H1 (cell line): ENCODE data around the gene TTC22. TPM values are rescaled to one million over a fixed set of nuclear protein-coding genes. Genes with fewer than 3 reads are reported as not detected.

Experiments
- CTCF ChIA-PET: fragments of 300-600 bp; sonication (Branson Sonifier 250); formaldehyde crosslinking; loops from one replicate; lab custom pipeline; 2021; ENCODE audit not compliant: partially characterized antibody; lab: Charles Lee
- POLR2A ChIA-PET: fragments of 300-600 bp; sonication (Branson Sonifier 250); formaldehyde crosslinking; loops from one replicate; lab custom pipeline; 2021; ENCODE audit warnings: inconsistent platforms; ENCODE audit not compliant: partially characterized antibody; lab: Charles Lee
- DNase-seq, 2 experiments: peaks; one replicate each; pipeline versions ENCODE4 v3.0.0 to v3.0.0-alpha.2; 2010 to 2022; ENCODE audit warnings: low spot score in 2 of 2, low read depth in 1 of 2, mixed read lengths in 1 of 2
- FAIRE-seq: peaks from 2 replicates; lab custom pipeline; 2011; peaks lifted over from hg19 to GRCh38; lab: Jason Lieb, UNC
- H2AFZ ChIP-seq: 2 replicates; pipeline ENCODE4 v1.8.1; 2012; ENCODE audit warnings: low read length, inconsistent platforms
- H2AK5ac ChIP-seq: 2 replicates; pipeline ENCODE4 v1.6.1; 2013; ENCODE audit warnings: low read depth, low read length
- H2BK120ac ChIP-seq: replicated peaks from 2 replicates; pipeline ENCODE3; 2013; ENCODE audit warnings: low read depth, low read length, inconsistent platforms
- H2BK12ac ChIP-seq: 2 replicates; pipeline ENCODE4 v1.6.1; 2013; ENCODE audit warnings: low read depth, low read length
- H2BK15ac ChIP-seq: 2 replicates; pipeline ENCODE4 v1.6.1; 2013; ENCODE audit warnings: low read length
- H2BK20ac ChIP-seq: 2 replicates; pipeline ENCODE4 v1.6.1; 2013; ENCODE audit warnings: low read length
- H2BK5ac ChIP-seq: 2 replicates; pipeline ENCODE4 v1.6.1; 2013; ENCODE audit warnings: low read depth, low read length
- H3K14ac ChIP-seq: 2 replicates; pipeline ENCODE4 v1.6.1; 2013; ENCODE audit warnings: inconsistent platforms; ENCODE audit not compliant: insufficient read length
- H3K18ac ChIP-seq: 2 replicates; pipeline ENCODE4 v1.6.1; 2013; ENCODE audit warnings: low read length; ENCODE audit errors: extremely low read depth
- H3K23ac ChIP-seq: 2 replicates; pipeline ENCODE4 v1.6.1; 2013; ENCODE audit warnings: inconsistent platforms; ENCODE audit not compliant: insufficient read length
- H3K23me2 ChIP-seq: 2 replicates; pipeline ENCODE4 v1.6.1; 2013; ENCODE audit warnings: low read depth, low read length
- H3K27ac ChIP-seq: 2 replicates; pipeline ENCODE4 v1.6.1; 2011; ENCODE audit warnings: low read depth, low read length, inconsistent platforms
- H3K27me3 ChIP-seq, 4 experiments: replicated peaks in 1 of 4; 1 replicate in 1 of 4; 2 replicates in 3 of 4; pipeline versions ENCODE4 v1.6.1 to v1.8.1; 2011 to 2013; ENCODE audit warnings: low read length in 3 of 4, mild to moderate bottlenecking in 3 of 4, inconsistent platforms in 2 of 4, mixed read lengths in 2 of 4, moderate library complexity in 1 of 4; ENCODE audit not compliant: control insufficient read depth in 3 of 4, insufficient read depth in 3 of 4; ENCODE audit errors: extremely low read depth in 1 of 4
- H3K36me3 ChIP-seq, 4 experiments: 2 replicates each; pipeline versions ENCODE4 v1.6.1 to v1.8.1; 2011 to 2013; ENCODE audit warnings: mild to moderate bottlenecking in 4 of 4, low read length in 3 of 4, moderate library complexity in 2 of 4, control low read depth in 1 of 4, inconsistent platforms in 1 of 4; ENCODE audit not compliant: insufficient read depth in 4 of 4, control insufficient read depth in 2 of 4
- H3K4ac ChIP-seq: replicated peaks from 2 replicates; pipeline ENCODE3; 2013; ENCODE audit warnings: low read length, low read depth, mixed read lengths, inconsistent platforms; ENCODE audit not compliant: insufficient read length
- H3K4me1 ChIP-seq, 4 experiments: replicated peaks in 1 of 4; 1 replicate in 1 of 4; 2 replicates in 3 of 4; pipeline versions ENCODE4 v1.6.1 to v1.8.1; 2011 to 2013; ENCODE audit warnings: low read length in 3 of 4, inconsistent platforms in 2 of 4, mixed read lengths in 1 of 4; ENCODE audit not compliant: insufficient read depth in 4 of 4, control insufficient read depth in 3 of 4
- H3K4me2 ChIP-seq, 2 experiments: 2 replicates each; pipeline versions ENCODE4 v1.6.1 to v1.8.1; 2011 to 2013; ENCODE audit warnings: low read depth in 2 of 2, low read length in 2 of 2, control low read depth in 1 of 2, inconsistent platforms in 1 of 2, mild to moderate bottlenecking in 1 of 2; ENCODE audit not compliant: insufficient read depth in 1 of 2
- H3K4me3 ChIP-seq, 4 experiments: fragments of 200-600, 300-600 bp in 1 of 4; sonication (generic), shearing (Covaris generic), sonication (Bioruptor Twin) in 1 of 4; 2 replicates each; pipeline versions ENCODE4 v1.5.1 to v1.8.1; 2011 to 2016; ENCODE audit warnings: low read length in 4 of 4, low read depth in 3 of 4, control low read depth in 2 of 4, inconsistent platforms in 2 of 4, mild to moderate bottlenecking in 2 of 4, mixed read lengths in 1 of 4, moderate library complexity in 1 of 4; ENCODE audit not compliant: insufficient read depth in 2 of 4; ENCODE audit errors: extremely low read depth in 1 of 4
- H3K56ac ChIP-seq: replicated peaks from 2 replicates; pipeline ENCODE3; 2013; ENCODE audit warnings: low read depth, mild to moderate bottlenecking, mixed read lengths, low read length, inconsistent platforms; ENCODE audit not compliant: insufficient read length
- H3K79me1 ChIP-seq: 2 replicates; pipeline ENCODE4 v1.6.1; 2013; ENCODE audit warnings: low read depth, low read length, control low read depth
- H3K79me2 ChIP-seq, 2 experiments: 2 replicates each; pipeline versions ENCODE4 v1.6.1 to v1.8.1; 2012 to 2013; ENCODE audit warnings: low read length in 2 of 2, mild to moderate bottlenecking in 2 of 2, inconsistent platforms in 1 of 2; ENCODE audit not compliant: insufficient read depth in 2 of 2, control insufficient read depth in 1 of 2
- H3K9ac ChIP-seq, 4 experiments: replicated peaks in 1 of 4; 1 replicate in 1 of 4; 2 replicates in 3 of 4; pipeline versions ENCODE4 v1.6.1 to v1.8.1; 2011 to 2013; ENCODE audit warnings: low read depth in 3 of 4, low read length in 3 of 4, control low read depth in 2 of 4, mild to moderate bottlenecking in 2 of 4, moderate library complexity in 2 of 4, inconsistent platforms in 1 of 4; ENCODE audit errors: extremely low read depth in 1 of 4
- H3K9me3 ChIP-seq, 2 experiments: 2 replicates each; pipeline versions ENCODE4 v1.6.1 to v1.8.1; 2012 to 2013; ENCODE audit warnings: mild to moderate bottlenecking in 2 of 2, moderate library complexity in 2 of 2, control low read depth in 1 of 2, inconsistent platforms in 1 of 2, low read depth in 1 of 2, low read length in 1 of 2, mixed read lengths in 1 of 2; ENCODE audit not compliant: insufficient read depth in 2 of 2
- H4K20me1 ChIP-seq, 2 experiments: replicated peaks in 1 of 2; 2 replicates each; pipeline versions ENCODE3 to v1.8.1; 2011 to 2013; ENCODE audit warnings: inconsistent platforms in 2 of 2, low read length in 2 of 2, mild to moderate bottlenecking in 1 of 2; ENCODE audit not compliant: insufficient read depth in 2 of 2, control insufficient read depth in 1 of 2
- H4K5ac ChIP-seq: 2 replicates; pipeline ENCODE4 v1.6.1; 2013; ENCODE audit warnings: low read length, low read depth, mixed read lengths, inconsistent platforms; ENCODE audit not compliant: insufficient read length
- H4K8ac ChIP-seq: 2 replicates; pipeline ENCODE4 v1.8.0; 2013; ENCODE audit warnings: mild to moderate bottlenecking, moderate library complexity, low read length, inconsistent platforms; ENCODE audit not compliant: insufficient read depth; ENCODE audit errors: extremely low read depth
- H4K91ac ChIP-seq: replicated peaks from 2 replicates; pipeline ENCODE3; 2013; ENCODE audit warnings: low read length, mixed read lengths, inconsistent platforms; ENCODE audit not compliant: insufficient read length
- NANOG ChIP-seq: IDR thresholded peaks from 2 replicates; pipeline ENCODE4 v1.6.1; 2011; ENCODE audit warnings: low read length, low read depth, mild to moderate bottlenecking, inconsistent platforms; ENCODE audit not compliant: insufficient read depth, poor library complexity, severe bottlenecking
- SIX5 ChIP-seq: IDR thresholded peaks from 2 replicates; pipeline ENCODE4 v1.6.1; 2011; ENCODE audit warnings: mild to moderate bottlenecking, low read depth, low read length
- WGBS, 2 experiments: shearing (Covaris generic) in 1 of 2; methylation state at CpG; one replicate each; pipeline versions ENCODE4 v1.1.6 to v1.1.7; 2013 to 2015; ENCODE audit warnings: low lambda C conversion rate in 2 of 2, mixed read lengths in 2 of 2, inconsistent platforms in 1 of 2, low coverage in 1 of 2, missing lambda C conversion rate in 1 of 2; ENCODE audit not compliant: insufficient replicate concordance in 2 of 2, insufficient coverage in 1 of 2, insufficient read length in 1 of 2; ENCODE audit errors: extremely low coverage in 1 of 2, missing lambda C conversion rate in 1 of 2; 5-methylcytosine and 5-hydroxymethylcytosine counted together
- polyA plus RNA-seq, 7 experiments: library from polyadenylated mRNA; depleted of rRNA in 3 of 7; stranded (reverse) in 5 of 7; unstranded in 2 of 7; fragments of >200 nt in 5 of 7; fragments of 200-250 nt in 2 of 7; gene quantifications; 1 replicate in 5 of 7; 2 replicates in 1 of 7; 4 replicates in 1 of 7; pipeline versions ENCODE4 v1.2.1 to v1.2.3, GENCODE V29; 2011 to 2013; ENCODE audit warnings: missing spikeins in 2 of 7, mixed read lengths in 2 of 7
- total RNA-seq: library from RNA; stranded (reverse); fragmentation: NEBNext Ultra II Directional; extraction: Animal tissue kit (Norgen Biotek cat#: 25700); gene quantifications from 2 replicates; pipeline ENCODE4 v1.2.1, GENCODE V29; 2021

Gene TTC22
- total and polyA plus RNA-seq, 2 of the 8 experiments (the other 6 are each of a cell fraction or from before 2014, with no cell fraction given): 1.00 to 1.6 TPM

- Histone ChIP-seq H3K79me2 (no peaks in the 10 kb centered on the region), H2AK5ac (no peak overlapping the region), H3K14ac (no peak overlapping the region), H2BK5ac (no peak overlapping the region), H3K56ac (no peak overlapping the region), H3K4me3 (no peak overlapping the region), H4K5ac (no peak overlapping the region), H2AFZ (no peak overlapping the region), H3K4me2 (no peak overlapping the region), H3K23ac (no peak overlapping the region), H3K23me2 (peaks cover 3% of the 10 kb centered on the region; the same call in 1 of the 2 replicates), H3K27me3 (peaks cover 5 to 23% (median 16%) of the 10 kb centered on the region in 4 experiments; a peak in 6 of 7 replicates), H3K9ac (no peak overlapping the region), H2BK15ac (no peak overlapping the region), H2BK120ac (no peak overlapping the region), H3K9me3 (no peaks in the 10 kb centered on the region), H3K79me1 (no peaks in the 10 kb centered on the region), H2BK12ac (no peak overlapping the region), H2BK20ac (no peak overlapping the region), H3K18ac (no peak overlapping the region; the same call in 1 of the 2 replicates), H3K27ac (no peak overlapping the region), H4K91ac (no peak overlapping the region), H4K20me1 (no peaks in the 10 kb centered on the region), H3K4ac (no peak overlapping the region), H4K8ac (no peak overlapping the region), H3K36me3 (no peaks in the 10 kb centered on the region), H3K4me1 (peaks cover 0 to 8% (median under 1%) of the 10 kb centered on the region in 4 experiments; a peak in 3 of 7 replicates)
- TF ChIP-seq NANOG: no peak
- TF ChIP-seq SIX5: no peak
- POLR2A ChIA-PET: no interaction called here
- CTCF ChIA-PET: interaction anchor here (0.9 to 5.4 kb wide), 4 partner anchors 12 to 540 kb away, joined by 3 to 80 read pairs (median 3); no protein-coding TSS in a partner anchor
- DNase-seq (no peak), FAIRE-seq (no peak)
- WGBS, 2 experiments: 91% methylated on average over 6 of the region's 6 CpGs; no CpG with 5 or more reads in 1 of the 2 experiments
These were observed 3.5 kb upstream of the TTC22 start for GRCh38 chr1:54804471-54805132.
